HS-5 (cell line): ENCODE measurements around the gene LRRC30.

Source experiments
- DNase-seq: peaks from one replicate; pipeline ENCODE4 v3.0.0-alpha.2; 2012; ENCODE audit warnings: low read depth

The LRRC30 gene

DNA sequence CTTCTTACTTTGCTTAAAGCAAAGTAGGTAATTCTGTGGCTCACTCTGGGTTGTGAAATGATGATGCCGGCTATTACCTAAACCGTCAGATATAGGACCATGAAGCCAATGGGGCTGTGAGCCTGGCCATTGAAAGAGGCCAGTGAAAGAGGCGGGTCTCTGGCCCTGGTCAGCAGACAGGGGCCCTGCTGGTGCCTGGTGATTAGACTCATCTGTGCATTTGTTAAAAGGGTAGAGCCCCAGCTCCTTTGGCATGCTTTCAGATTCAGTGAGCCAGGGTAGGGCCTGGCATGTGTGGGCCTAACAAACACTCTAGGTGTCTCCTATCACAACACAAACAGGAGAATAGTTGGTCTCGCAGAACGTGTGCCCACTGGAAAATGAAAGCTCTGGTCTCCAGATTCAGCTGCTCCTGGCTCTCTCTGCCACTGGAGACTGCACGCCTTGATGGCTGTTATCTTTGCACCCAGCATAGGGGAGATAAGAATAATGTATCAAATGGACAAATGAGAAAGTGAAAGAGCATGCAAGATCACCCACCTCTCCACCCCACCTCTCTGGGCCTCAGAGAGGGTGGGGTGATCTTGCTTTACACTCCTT lies 6.9 kb downstream of the LRRC30 start:
- DNase-seq: no peak

DNA sequence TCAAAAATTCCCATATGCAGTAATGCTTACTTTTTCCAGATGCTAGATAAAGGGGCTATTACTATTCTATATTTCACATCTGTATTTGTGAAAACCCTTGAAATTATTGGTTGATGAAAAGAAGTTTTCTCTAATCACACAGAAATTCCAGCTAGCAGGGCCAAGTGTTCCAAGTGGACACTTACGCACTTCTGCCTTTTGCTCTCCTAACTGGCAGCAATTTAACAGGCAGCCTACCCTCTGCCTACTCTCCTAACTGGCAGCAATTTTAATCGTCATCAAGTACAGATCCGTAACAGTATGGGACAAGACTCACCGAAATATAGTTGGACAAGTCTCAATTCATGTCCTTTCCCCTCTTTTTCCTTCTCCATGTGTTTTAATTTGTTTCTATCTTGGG lies 12.0 kb downstream of the LRRC30 start:
- DNase-seq: no peak

DNA sequence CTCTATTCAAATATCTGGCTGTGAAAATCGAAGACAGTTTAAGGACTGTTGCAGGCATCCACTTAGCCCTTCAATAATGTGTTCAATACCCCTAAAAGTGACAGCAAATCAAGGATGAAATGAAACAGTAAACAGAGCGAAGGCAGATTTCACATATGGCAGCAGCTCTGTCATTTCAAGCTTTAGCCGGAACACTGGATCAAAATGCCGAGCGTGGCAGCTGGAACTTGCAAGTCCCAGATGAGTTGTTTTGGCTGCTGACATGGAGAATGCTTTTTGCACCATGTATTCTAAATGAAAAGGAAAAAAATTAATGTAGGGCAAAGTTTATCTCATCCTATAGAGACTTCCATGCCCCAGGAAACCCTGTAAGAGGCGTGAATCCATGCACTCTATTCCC lies 18.0 kb downstream of the LRRC30 start:
- no peak for DNase-seq

DNA sequence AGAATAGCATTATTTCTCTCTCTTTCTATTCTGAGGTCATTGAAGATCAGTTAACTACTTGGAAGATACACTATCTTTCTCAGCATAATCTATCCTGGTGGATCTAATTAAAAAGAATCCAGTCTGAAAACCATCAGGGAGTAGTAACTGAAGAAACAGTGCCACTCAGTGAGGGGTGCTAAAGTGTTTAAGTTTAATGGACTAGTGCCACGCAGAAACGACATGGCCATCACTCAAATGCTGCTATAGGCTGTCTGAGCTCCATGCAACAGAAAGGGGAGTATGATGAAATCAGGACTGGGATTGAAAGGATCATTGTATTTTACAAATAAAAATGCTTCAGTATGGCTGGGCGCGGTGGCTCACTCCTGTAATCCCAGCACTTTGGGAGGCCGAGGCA lies 23.3 kb downstream of the LRRC30 start:
- DNase-seq: no peak

DNA sequence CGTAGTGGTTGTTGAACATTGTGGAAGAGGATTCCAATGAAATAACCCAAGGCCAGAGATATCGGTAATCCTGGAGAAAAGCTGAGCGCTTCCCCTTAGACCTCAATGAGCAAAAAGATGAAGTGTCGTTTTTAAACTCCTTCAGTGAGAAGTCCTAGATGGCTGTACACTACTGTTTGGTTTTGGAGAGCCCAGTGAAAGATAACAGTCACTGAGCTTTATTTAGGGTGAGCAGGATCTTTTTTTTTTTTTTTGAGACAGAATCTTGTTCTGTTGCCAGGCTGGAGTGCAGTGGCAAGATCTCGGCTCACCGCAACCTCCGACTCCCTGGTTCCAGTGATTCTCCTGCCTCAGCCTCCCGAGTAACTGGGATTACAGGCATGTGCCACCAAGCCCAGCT lies 24.2 kb downstream of the LRRC30 start:
- no peak for DNase-seq

DNA sequence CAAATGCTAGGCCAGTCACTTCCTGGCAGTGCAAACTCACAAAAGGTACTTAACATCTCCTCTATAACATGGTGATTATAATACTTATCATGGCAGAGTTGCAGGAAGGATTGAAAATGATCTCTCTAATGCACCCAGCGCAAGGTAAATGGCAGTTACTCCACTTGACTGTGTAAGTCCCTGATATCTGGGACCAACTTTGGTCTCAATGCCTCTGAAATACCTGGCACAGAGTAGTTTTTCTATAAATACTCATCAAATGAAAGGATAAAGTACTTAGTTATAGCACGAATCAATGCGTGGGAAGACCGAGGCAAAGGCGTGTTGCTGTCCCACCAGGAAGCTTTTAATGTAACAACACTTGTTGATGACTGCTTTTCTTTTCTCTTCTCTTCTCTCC lies 24.8 kb downstream of the LRRC30 start:
- DNase-seq: no peak

DNA sequence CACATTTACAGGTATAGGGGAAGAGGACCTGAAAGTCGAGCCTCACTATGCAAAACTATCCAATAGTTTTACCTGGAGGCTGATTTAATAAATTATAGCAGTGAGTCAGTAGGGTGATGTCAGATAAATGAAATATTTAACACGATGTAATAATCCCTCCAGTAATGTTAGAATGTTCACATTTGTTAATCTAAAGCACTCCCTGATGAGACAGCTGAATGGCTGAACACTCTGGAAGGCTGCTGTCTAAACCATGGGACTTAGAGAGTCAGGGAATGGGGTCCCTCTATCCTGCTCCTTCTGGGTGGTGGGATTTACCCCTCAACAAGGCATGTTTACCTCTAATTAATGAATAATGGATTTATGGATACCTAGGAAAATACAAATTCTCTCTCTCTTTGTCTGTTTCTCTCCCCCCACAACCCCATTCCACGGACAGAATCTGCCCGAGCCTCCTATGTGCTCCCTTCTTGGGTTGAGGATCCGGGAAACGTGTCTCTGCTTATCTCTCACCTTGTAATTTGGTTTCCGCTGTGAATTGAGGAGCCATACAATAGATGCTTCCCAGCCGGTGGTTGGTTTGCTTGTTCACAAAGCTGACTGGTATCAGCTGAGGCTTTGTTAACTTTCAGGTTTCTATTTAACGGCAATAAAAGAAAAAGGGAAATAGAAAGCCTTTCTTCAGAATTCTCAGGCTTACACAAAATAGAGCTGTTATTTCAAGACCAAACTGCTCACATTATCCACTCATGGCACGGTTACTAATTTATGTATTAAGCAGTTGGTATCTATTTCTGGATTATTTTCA lies 25.9 kb downstream of the LRRC30 start:
- DNase-seq: no peak

DNA sequence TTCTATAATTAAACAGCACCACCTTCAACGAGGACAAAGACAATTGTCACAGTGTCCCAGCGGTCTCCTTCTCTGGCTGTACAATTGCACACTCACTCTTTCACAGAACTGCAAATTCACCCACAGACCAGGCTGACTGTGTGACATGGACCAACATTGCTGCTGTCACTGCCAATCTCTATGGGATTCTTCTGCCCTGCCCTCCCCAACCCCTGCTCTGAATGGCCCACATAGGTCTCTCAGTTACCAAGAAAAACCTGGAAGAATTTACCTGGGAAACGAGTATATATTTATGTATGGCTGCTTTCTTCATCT lies 26.5 kb downstream of the LRRC30 start:
- DNase-seq: no peak

DNA sequence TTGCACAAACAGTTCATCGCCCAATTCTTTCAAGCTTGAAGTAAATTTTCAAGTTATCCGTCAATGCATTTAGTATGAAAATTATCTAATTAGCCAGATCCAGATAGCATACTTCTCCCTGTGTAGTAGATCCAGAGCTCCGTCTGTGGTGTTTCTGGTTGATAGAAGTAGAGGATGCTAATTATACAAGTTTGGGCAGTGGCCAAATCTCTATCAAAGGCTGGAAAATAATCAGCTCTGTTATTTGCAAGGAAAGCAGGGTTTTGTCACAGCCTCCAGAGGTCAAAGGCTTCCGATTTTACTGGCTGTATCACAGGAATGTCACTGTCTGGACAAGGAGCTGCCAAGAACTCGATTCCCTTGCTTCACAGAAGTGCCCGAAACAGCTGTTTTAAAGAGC lies 28.6 kb downstream of the LRRC30 start:
- no peak for DNase-seq

DNA sequence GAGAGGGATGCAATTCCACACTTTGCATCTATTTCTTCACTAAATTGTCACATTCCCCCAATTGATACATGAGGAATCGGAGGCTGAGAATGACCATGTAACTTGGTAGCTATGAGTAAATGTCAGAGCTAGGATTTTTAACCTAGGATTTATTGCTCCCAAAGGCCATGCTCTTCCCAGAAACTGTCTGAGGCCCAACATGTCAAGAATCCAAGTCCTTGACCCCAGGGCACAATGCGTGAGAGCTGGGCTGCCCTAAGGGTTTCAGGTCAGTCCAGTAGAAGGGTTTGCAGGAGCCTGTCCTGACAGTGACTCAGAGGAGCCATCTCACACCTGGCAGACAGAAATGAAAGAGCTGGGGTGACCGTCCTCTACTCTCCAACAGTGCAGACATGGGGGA lies 30.3 kb downstream of the LRRC30 start:
- no peak for DNase-seq

DNA sequence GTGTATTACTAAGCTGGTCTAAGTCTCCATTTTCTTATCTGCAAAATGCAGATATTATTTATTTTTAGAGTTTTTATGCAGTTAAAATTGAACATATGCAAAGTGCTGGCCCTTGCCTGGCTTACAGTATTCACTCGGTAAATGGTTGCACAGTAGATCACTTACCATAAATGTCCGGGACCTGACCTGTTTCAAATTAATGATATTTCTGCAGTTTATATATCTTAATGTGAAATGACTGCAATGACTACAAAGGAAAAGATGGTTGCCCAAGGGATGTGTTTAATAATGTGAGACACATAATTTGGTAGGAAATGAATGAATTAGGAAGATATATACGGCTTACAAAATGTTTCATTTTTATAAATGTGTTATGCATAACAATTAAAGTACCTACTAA lies 37.1 kb downstream of the LRRC30 start:
- DNase-seq: no peak

DNA sequence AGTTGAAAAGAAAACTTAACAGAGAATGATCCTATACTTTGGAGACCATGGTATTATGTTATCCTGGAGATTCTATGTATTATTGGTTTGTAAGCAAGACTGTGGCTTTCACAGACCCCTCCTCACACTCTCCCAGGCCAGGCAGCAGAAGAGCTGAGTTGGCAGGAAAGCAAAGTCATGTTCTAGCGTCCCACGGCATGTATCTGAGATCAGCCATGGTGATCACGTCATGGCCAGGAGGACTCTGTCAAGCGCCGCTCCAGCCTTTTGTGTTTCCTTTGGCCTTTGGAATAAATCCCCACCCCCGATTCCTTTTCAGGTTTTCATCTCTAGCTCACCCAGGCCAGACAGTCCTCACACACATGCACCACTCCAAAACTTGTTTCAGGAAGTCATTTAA lies 39.1 kb downstream of the LRRC30 start:
- no peak for DNase-seq

DNA sequence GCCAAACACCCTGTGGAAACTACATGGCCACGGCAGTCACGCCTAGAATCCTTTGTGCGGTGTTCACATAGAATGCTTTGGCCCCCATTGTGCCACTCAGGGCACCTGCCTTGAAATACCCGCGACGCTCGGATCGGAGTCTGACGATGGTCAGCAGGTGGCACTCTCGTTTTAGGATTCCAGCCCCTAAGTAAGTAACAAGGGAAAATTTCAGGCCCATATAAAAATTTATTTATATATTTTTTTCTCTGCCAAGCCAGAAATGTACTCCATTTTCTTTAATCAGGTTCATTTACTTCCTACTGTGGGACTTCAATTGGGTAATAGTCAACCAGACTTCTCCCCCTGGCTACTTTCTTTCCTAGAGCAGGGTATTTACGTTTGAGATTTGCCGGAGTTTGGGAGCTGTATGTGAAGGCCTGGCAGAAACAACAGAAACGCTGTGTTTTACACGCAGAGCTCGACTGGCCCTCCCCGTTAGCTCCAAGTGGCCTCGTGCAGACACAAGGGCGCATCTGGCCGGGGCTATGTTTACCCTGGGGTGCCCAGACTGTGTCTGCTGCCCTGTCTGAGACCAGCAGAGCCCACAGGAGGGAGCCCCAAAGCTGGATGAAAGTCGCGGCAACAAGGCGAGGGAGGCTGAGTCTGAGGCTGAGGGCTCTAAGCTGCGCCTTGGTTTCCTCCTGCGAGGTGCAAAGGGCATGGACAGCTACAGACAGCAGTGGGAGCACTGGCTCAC lies 41.6 kb downstream of the LRRC30 start:
- peak; percentile 28 for DNase-seq

DNA sequence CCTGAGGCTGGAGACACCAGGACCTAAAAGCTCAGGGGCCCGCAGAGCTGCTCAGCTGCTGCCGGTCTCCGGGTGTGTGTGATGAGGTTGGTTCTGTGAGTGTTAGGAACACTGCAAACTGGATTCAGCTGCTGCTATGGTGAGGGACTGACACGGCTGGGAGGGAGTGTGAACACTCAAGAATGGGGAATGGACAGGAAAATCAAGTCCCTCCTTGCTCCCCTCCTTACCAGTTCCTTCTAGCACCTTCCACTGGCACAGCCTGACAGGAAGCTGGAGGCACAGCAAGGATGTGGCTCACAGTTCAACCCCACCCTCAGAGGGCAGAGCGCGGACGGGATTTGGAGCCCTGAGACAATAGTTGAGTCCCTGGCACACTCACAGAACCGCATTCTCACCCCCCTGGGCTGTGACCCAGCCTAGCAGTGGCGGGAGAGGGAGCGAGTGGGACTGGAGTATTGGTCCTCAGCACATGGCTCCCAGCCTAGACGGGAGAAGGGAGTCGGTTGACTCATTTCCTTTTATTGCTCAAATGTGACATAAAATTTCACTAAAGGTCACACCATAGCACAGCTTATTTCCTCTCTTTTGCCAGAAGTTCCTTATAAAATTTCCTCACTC lies 42.5 kb downstream of the LRRC30 start:
- DNase-seq: peak; percentile 70

DNA sequence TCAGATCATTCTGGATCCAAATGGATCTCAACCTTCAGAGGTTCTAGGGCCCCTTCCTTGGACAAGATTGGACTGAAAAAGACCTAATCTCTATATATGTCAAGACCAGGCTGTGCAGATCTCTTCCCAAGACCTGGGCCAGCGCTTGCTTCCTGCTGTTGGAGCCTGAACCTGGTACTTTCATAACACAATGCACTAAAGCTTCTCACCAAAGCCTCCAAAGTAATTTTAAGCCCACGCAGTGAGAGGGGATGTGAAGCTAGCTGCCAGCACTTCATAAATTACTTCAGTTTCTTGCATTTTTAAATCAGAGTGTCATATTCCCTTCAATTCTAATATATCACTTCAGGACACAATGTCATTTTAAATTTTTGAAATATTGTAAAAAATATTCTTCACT lies 50.7 kb downstream of the LRRC30 start:
- no peak for DNase-seq
